HEK293 (cell line): ENCODE measurements around the gene SLC26A11.
"Not testable (repeated sequence)": the region's sequence is repeated elsewhere in the genome, so short reads cannot be mapped to it uniquely, and the experiment has no call there.

Source experiments
- CTCF ChIP-seq: fragments of 450-650 bp; formaldehyde crosslinking; IDR thresholded peaks from 2 replicates; pipeline ENCODE4 v1.5.1; 2016; ENCODE audit warnings: missing biosample characterization, missing genetic modification characterization
- GLI2 ChIP-seq: fragments of 450-650 bp; formaldehyde crosslinking; IDR thresholded peaks from 2 replicates; pipeline ENCODE4; 2017; ENCODE audit warnings: missing biosample characterization, missing genetic modification characterization, low read depth, borderline replicate concordance
- INSM2 ChIP-seq: fragments of 450-650 bp; formaldehyde crosslinking; IDR thresholded peaks from 2 replicates; pipeline ENCODE4 v1.5.1; 2016; ENCODE audit warnings: missing biosample characterization, missing genetic modification characterization
- YY1 ChIP-seq: fragments of 450-650 bp; formaldehyde crosslinking; IDR thresholded peaks from 2 replicates; pipeline ENCODE4 v1.5.1; 2018; ENCODE audit warnings: missing biosample characterization, missing genetic modification characterization
- ZBTB7A ChIP-seq: fragments of 450-650 bp; formaldehyde crosslinking; IDR thresholded peaks from 2 replicates; pipeline ENCODE4 v1.5.1; 2016; ENCODE audit warnings: low read depth, missing biosample characterization, missing genetic modification characterization
- ZNF2 ChIP-seq: fragments of 450-650 bp; formaldehyde crosslinking; IDR thresholded peaks from 2 replicates; pipeline ENCODE4 v1.5.1; 2016; ENCODE audit warnings: missing biosample characterization, missing genetic modification characterization
- ZNF324 ChIP-seq: fragments of 450-650 bp; formaldehyde crosslinking; IDR thresholded peaks from 2 replicates; pipeline ENCODE4 v1.5.1; 2016; ENCODE audit warnings: missing biosample characterization, missing genetic modification characterization
- ZNF335 ChIP-seq: fragments of 450-650 bp; formaldehyde crosslinking; conservative IDR thresholded peaks from 2 replicates; pipeline ENCODE4 v1.5.1; 2016; ENCODE audit warnings: missing biosample characterization, missing genetic modification characterization
- ZNF629 ChIP-seq: fragments of 450-650 bp; formaldehyde crosslinking; IDR thresholded peaks from 2 replicates; pipeline ENCODE4 v1.5.1; 2017; ENCODE audit warnings: missing biosample characterization, missing genetic modification characterization
- ZNF664 ChIP-seq: fragments of 450-650 bp; formaldehyde crosslinking; IDR thresholded peaks from 2 replicates; pipeline ENCODE4 v1.5.1; 2016; ENCODE audit warnings: missing biosample characterization, missing genetic modification characterization
- ZNF768 ChIP-seq: fragments of 450-650 bp; formaldehyde crosslinking; IDR thresholded peaks from 2 replicates; pipeline ENCODE4 v1.5.1; 2018; ENCODE audit warnings: missing biosample characterization, mild to moderate bottlenecking, missing genetic modification characterization

GRCh38 chr17:80299350-80300100, 79.3 kb downstream of the SLC26A11 start:
- not testable (repeated sequence) for TF ChIP-seq YY1 (tag by site-specific recombination); ZNF629 (tag by site-specific recombination); ZNF335 (tag by site-specific recombination); ZNF2 (tag by site-specific recombination); ZNF768 (tag by site-specific recombination); CTCF; ZNF664 (tag by site-specific recombination); INSM2 (tag by site-specific recombination); GLI2 (tag by site-specific recombination); ZBTB7A (tag by site-specific recombination); ZNF324
